Keratinocyte (primary cell): Measurements from ENCODE around the gene GNG10. TPM values are rescaled to one million over a fixed set of nuclear protein-coding genes. Genes with fewer than 3 reads are reported as not detected.

Source experiments
- DNase-seq: peaks from one replicate; pipeline ENCODE4 v3.0.0-alpha.2; 2011; ENCODE audit warnings: low read depth, missing footprints, low spot score
- FAIRE-seq: peaks from 2 replicates; lab custom pipeline; 2011; peaks lifted over from hg19 to GRCh38; lab: Jason Lieb, UNC
- H2AFZ ChIP-seq: 2 replicates; pipeline ENCODE4 v1.6.0; 2012; ENCODE audit warnings: low read length, control low read depth, inconsistent platforms; ENCODE audit not compliant: control insufficient read depth
- H3K27ac ChIP-seq: 2 replicates; pipeline ENCODE4 v1.5.1; 2011; ENCODE audit warnings: low read length; ENCODE audit not compliant: control insufficient read depth, insufficient read depth
- H3K27me3 ChIP-seq: 3 replicates; pipeline ENCODE4 v1.6.0; 2011; ENCODE audit warnings: low read length; ENCODE audit not compliant: control insufficient read depth, insufficient read depth; ENCODE audit errors: extremely low read depth
- H3K36me3 ChIP-seq, 2 experiments: 2 replicates in 1 of 2; 3 replicates in 1 of 2; pipeline ENCODE4 v1.5.1; 2011; ENCODE audit warnings: low read length in 2 of 2, mild to moderate bottlenecking in 1 of 2; ENCODE audit not compliant: control insufficient read depth in 2 of 2, insufficient read depth in 2 of 2; ENCODE audit errors: extremely low read depth in 1 of 2
- H3K4me1 ChIP-seq: 3 replicates; pipeline ENCODE4 v1.5.1; 2011; ENCODE audit warnings: low read length; ENCODE audit not compliant: control insufficient read depth, insufficient read depth; ENCODE audit errors: extremely low read depth
- H3K4me2 ChIP-seq: 3 replicates; pipeline ENCODE4 v1.6.0; 2011; ENCODE audit warnings: low read depth, low read length; ENCODE audit not compliant: control insufficient read depth, insufficient read depth; ENCODE audit errors: extremely low read depth
- H3K4me3 ChIP-seq, 3 experiments: fragments of 200-600 bp in 1 of 3; sonication (generic) in 1 of 3; 2 replicates in 2 of 3; 3 replicates in 1 of 3; pipeline ENCODE4 v1.5.1; 2011 to 2016; ENCODE audit warnings: low read length in 3 of 3, mild to moderate bottlenecking in 3 of 3, control low read depth in 2 of 3, inconsistent platforms in 1 of 3, low read depth in 1 of 3, mixed read lengths in 1 of 3, mixed run types in 1 of 3, moderate library complexity in 1 of 3; ENCODE audit not compliant: control insufficient read depth in 2 of 3, insufficient read depth in 2 of 3; ENCODE audit errors: extremely low read depth in 1 of 3
- H3K79me2 ChIP-seq: 2 replicates; pipeline ENCODE4 v1.6.0; 2012; ENCODE audit warnings: low read length; ENCODE audit not compliant: control insufficient read depth, insufficient read depth
- H3K9ac ChIP-seq: 3 replicates; pipeline ENCODE4 v1.6.0; 2011; ENCODE audit warnings: low read length; ENCODE audit not compliant: control insufficient read depth, insufficient read depth; ENCODE audit errors: extremely low read depth
- H3K9me1 ChIP-seq: 3 replicates; pipeline ENCODE4 v1.6.0; 2011; ENCODE audit warnings: low read length; ENCODE audit not compliant: control insufficient read depth, insufficient read depth; ENCODE audit errors: extremely low read depth
- H3K9me3 ChIP-seq: 2 replicates; pipeline ENCODE4 v1.5.1; 2012; ENCODE audit warnings: low read depth, low read length; ENCODE audit not compliant: control insufficient read depth
- H4K20me1 ChIP-seq: 3 replicates; pipeline ENCODE4 v1.6.0; 2011; ENCODE audit warnings: low read length; ENCODE audit not compliant: control insufficient read depth, insufficient read depth; ENCODE audit errors: extremely low read depth
- CTCF ChIP-seq, 3 experiments: IDR thresholded peaks in 1 of 3; conservative IDR thresholded peaks in 1 of 3; optimal IDR thresholded peaks in 1 of 3; 2 replicates in 2 of 3; 3 replicates in 1 of 3; pipeline versions ENCODE3 to v1.5.1; 2011; ENCODE audit warnings: low read length in 3 of 3, mild to moderate bottlenecking in 3 of 3, moderate library complexity in 2 of 3, control low read depth in 1 of 3, inconsistent platforms in 1 of 3; ENCODE audit not compliant: insufficient read depth in 2 of 3; ENCODE audit errors: extremely low read depth in 1 of 3
- EZH2 ChIP-seq: IDR thresholded peaks from one replicate; pipeline ENCODE4 v1.6.1; 2012; ENCODE audit warnings: inconsistent platforms, mild to moderate bottlenecking, low read length, moderate library complexity
- dilution Hi-C: fragments of 300-500 bp; cut with MboI; formaldehyde crosslinking; loops from one replicate; pipeline ENCODE4 v1.7.0; 2020; ENCODE audit warnings: low sequenced_read_pairs; ENCODE audit not compliant: extremely low pct_ligation_motif_present
- polyA plus RNA-seq, 5 experiments: library from polyadenylated mRNA; depleted of rRNA in 3 of 5; stranded (reverse) in 3 of 5; stranded (forward) in 1 of 5; unstranded in 1 of 5; fragments of >200 nt; gene quantifications; 1 replicate in 1 of 5; 2 replicates in 3 of 5; 3 replicates in 1 of 5; pipeline versions ENCODE4 v1.2.1 to v1.2.3, GENCODE V29; 2011 to 2012; ENCODE audit warnings: missing spikeins in 2 of 5, low read depth in 1 of 5, low replicate concordance in 1 of 5

GNG10 gene
- polyA plus RNA-seq, 1 donor (not counting 4 experiments of a cell fraction or from before 2014, with no cell fraction given) = 89.8 TPM

GRCh38 chr9:111628411-111628810, 33.0 kb upstream of the GNG10 start:
- Histone ChIP-seq H3K9me1 (no peaks in the 10 kb centered on the region), H3K4me2 (no peak overlapping the region), H3K4me3 (no peak overlapping the region), H2AFZ (no peak overlapping the region), H3K27ac (no peak overlapping the region), H3K9ac (no peak overlapping the region), H3K36me3 (no peaks in the 10 kb centered on the region), H3K79me2 (peaks cover 22% of the 10 kb centered on the region), H3K9me3 (no peaks in the 10 kb centered on the region), H4K20me1 (no peaks in the 10 kb centered on the region), H3K27me3 (no peaks in the 10 kb centered on the region), H3K4me1 (peaks cover 10% of the 10 kb centered on the region)
- dilution Hi-C loops = no loop called here
- no peak for FAIRE-seq
- no peak for DNase-seq
- TF ChIP-seq EZH2 (no peak), CTCF (optimal IDR thresholded peaks at IDR 0.05 in 1 of 3, IDR thresholded peaks at IDR 0.05 in 1 of 3, conservative IDR thresholded peaks at IDR 0.05 in 1 of 3; ENCODE audit: extremely low read depth in 1 of 3, insufficient read depth in 2 of 3, low read length in 3 of 3) (no peak)

GRCh38 chr9:111630182-111630963, 31.0 kb upstream of the GNG10 start:
- Histone ChIP-seq H3K9me1 (peaks cover 3% of the 10 kb centered on the region), H2AFZ (peak overlapping the region; percentile 99), H3K27ac (peak overlapping the region; percentile 53), H3K9ac (peak overlapping the region; percentile 93), H3K79me2 (peaks cover 41% of the 10 kb centered on the region), H3K4me2 (peak overlapping the region; percentile 97), H3K4me1 (peaks cover 13% of the 10 kb centered on the region), H4K20me1 (no peaks in the 10 kb centered on the region), H3K9me3 (no peaks in the 10 kb centered on the region), H3K4me3 (peak overlapping the region; percentile 91 to 98 (median 94)), H3K27me3 (no peaks in the 10 kb centered on the region), H3K36me3 (no peaks in the 10 kb centered on the region)
- dilution Hi-C loops = no loop called here
- no peak for TF ChIP-seq CTCF (optimal IDR thresholded peaks at IDR 0.05 in 1 of 3, IDR thresholded peaks at IDR 0.05 in 1 of 3, conservative IDR thresholded peaks at IDR 0.05 in 1 of 3; ENCODE audit: extremely low read depth in 1 of 3, insufficient read depth in 2 of 3, low read length in 3 of 3)
- no peak for TF ChIP-seq EZH2
- FAIRE-seq (no peak), DNase-seq (no peak)
